HuH-7 (cell line): ENCODE data around the gene SAMD11.

Source experiments
- DNase-seq: peaks from one replicate; pipeline ENCODE4 v3.0.0; 2011; ENCODE audit warnings: low spot score

The SAMD11 gene

GRCh38 chr1:917466-918091, 6.1 kb upstream of the SAMD11 start:
- DNase-seq: no peak

DNA sequence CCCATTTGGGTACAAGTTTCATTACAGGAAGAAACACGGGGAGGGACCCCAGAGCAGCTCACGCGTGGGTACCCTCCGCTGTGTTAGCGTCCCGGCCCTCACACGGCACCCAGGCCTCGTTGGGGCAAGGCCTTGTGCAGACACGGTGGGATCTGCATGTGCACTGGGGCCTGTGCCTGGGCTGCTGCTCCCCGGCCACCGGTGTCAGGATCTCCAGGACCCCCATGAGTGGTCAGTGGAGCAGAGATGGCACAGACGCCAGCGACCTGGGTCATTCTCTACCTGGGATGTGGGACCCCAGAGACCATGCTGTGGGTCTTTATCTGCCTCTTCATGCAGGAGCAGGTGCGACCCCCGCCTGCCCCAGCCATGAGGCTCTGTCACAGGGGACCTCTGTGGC, 5.4 kb upstream of the SAMD11 start:
- no peak for DNase-seq

DNA sequence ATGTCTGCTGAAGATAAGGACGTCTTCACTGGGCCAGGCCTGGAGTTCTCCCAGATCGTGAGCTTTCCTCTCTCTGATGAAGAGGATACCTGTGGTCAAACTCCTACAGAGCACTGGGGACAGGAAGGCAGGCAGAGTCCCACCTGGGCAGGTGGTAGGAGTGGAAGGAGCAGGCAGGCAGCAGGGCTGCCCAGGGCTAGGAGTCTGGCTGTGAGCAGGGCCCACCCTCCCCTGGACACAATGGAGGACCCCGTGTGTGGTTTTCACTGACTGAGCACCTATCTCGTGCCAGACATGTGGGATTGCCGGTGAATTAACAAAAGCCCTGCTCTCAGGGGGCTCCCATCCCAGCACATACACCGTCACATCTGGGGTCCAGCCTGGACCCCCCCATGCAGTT, 4.9 kb upstream of the SAMD11 start:
- no peak for DNase-seq

DNA sequence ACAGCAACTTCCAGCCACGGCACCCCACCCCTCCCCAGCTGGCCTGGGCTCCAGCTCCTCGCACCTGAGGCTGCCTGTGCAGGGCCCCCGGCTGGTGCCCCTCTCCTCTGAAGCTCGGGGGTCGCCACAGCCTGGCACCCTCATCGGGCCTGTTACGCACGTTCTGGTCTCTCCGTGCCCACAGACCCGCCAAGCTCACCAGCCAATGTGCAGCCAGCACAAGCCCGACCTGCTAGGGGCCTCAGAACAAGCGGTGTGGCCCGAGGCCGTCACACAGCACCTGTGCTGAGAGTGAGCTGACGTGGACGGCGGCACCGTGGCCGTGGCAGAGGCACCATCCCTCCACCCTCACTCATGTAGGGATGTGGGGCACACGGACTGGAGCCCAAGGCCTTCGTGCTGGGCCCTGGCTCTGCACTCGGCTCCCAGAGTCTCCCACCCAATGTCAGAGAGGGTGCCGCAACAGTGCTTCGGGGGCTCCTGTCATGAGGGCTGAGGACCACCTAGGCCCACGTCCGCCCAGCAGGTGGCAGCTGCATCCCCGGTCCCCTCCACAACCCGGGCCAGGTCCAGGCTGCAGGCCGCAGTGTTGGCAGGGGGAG, 4.4 kb upstream of the SAMD11 start:
- no peak for DNase-seq

DNA sequence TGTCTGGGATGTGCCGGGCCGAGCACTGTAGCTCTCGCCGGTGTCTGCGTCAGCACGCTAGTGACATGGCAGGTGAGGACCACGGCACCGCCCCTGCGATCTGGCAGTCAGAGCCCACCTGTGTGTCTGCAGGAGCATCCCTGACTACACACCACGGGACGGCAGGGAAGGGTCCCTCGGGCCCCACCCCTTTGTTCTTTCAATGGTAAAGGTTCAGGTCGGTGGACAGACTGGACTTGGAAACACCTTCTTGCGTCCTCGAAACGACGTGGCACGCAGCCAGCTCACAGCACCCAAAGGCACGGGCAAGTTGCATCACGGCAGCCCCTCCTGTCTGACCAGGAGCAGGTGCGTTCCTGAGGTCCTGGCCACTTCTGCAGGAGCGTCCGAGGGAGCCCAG, 3.7 kb upstream of the SAMD11 start:
- DNase-seq: no peak

DNA sequence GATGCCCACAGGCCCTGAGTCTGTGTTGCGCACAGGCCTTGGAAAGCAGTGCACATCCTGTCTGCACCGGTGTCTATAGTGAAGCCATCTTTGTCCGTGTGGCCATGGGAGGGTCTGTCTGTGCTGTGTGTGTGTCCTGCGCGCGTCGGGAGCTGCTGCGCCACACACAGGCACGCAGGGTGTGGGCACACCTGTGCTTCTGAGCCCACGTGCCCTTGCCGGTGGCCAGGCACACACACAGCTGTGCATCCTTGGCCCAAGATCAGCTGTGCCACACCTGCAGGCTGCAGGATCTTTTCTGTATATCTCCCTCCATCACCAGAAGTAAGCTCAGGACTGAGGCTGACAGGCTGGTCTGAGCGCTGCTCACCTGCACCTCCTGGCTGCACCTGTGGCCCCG, 3.2 kb upstream of the SAMD11 start:
- DNase-seq: no peak

GRCh38 chr1:921011-921837, 2.5 kb upstream of the SAMD11 start:
- peak; percentile 96 for DNase-seq

GRCh38 chr1:923991-924655, 400 bp downstream of the SAMD11 start:
- DNase-seq: no peak

DNA sequence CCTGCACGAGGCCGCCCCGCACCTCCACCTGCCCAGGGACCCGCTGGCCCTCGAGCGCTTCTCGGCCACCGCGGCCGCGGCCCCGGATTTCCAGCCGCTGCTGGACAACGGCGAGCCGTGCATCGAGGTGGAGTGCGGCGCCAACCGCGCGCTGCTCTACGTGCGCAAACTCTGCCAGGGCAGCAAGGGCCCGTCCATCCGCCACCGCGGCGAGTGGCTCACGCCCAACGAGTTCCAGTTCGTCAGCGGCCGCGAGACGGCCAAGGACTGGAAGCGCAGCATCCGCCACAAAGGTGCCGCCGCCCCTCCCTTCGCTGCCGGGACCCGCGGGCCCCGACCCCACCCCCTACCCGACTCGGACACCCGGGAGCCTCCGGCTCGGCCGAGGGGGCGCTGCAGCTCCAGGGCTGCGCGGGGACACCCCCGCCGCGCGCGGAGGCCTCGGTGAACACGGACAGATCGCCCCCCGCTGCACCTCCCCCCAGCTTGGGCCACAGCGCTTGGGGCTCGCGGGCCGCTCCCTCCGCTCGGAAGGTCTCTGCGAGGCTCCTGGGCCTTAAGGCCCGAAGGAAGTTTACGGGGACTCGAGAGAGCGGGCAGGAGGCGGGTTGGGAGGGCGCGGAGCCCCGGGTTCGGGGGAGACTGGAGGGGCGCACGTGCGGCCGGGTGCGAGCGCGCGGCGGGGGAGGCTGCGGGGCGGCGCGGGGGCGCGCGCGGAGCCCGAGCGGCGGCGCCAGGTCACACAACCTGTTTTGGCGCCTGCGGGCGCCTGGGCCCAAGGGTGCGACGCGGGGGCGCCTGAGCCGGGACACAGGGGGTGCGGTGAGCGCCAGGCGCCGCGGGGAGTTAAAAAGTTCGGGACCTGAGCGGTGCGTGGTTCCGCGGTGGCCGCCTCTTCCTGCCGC, 1.2 kb downstream of the SAMD11 start:
- no peak for DNase-seq

GRCh38 chr1:925561-926421, 2.1 kb downstream of the SAMD11 start:
- DNase-seq: peak; percentile 89

- no peak for DNase-seq
Observed at GRCh38 chr1:927234-927633, 3.5 kb downstream of the SAMD11 start.

DNA sequence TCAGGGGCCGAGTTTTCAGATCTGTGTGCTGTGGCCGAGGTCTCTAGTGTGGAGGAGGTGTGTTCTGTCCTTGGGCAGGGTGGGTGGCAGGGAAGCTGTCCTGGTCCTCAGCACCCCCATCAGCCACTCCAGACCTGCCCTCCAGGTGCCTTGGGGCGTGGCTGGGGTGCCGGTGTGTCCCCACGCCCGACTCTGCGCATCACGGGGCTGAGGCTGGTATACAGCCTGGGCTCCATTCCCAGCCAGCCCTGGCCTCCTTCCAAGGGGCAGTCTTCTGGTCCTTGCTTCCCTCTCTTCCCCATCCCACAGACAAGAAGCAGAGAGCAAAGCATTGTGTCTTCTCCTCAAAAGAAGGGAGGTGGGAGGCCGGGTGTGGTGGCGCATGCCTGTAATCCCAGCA, 4.0 kb downstream of the SAMD11 start:
- no peak for DNase-seq

- no peak for DNase-seq
Observed at GRCh38 chr1:928825-929661, 5.3 kb downstream of the SAMD11 start.

DNA sequence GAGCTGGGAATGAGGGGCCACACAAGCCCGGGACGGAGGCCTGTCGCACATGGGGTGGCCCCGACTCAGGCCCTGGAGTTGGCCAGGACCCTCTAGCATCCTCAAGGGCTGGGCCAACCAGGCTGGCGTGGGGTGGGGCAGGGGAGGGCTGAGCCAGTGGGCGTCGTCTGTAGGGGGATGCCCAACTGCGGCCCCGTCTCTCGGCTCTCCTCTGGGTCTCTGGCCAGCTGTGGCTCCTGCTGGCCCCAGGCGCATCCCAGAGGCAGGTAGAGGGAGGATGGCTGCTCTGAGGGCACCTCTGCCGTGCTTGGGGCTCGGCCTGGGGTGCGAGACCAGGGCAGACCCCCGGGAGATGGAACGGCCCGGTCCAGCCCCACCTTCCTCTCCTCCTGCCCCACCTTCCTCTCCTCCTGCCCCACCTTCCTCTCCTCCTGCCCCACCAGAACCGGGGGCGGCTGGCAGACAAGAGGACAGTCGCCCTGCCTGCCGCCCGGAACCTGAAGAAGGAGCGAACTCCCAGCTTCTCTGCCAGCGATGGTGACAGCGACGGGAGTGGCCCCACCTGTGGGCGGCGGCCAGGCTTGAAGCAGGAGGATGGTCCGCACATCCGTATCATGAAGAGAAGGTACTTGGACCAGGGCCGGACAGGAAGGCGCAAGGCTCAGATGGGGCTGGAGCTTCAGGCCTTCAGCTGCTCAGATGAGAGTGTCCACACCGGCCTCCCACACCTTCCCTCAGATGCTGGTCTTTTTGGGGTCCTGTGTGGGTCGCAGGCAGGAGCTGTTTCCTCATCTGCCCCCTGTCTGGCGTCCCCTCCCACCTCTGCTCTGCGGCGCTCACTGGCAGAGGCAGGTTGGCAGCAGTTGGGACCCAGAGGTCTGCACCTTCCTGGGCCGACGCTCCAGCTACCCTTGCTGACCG, 6.2 kb downstream of the SAMD11 start:
- no peak for DNase-seq

- no peak for DNase-seq
Observed at GRCh38 chr1:930633-931138, 7.0 kb downstream of the SAMD11 start.

DNA sequence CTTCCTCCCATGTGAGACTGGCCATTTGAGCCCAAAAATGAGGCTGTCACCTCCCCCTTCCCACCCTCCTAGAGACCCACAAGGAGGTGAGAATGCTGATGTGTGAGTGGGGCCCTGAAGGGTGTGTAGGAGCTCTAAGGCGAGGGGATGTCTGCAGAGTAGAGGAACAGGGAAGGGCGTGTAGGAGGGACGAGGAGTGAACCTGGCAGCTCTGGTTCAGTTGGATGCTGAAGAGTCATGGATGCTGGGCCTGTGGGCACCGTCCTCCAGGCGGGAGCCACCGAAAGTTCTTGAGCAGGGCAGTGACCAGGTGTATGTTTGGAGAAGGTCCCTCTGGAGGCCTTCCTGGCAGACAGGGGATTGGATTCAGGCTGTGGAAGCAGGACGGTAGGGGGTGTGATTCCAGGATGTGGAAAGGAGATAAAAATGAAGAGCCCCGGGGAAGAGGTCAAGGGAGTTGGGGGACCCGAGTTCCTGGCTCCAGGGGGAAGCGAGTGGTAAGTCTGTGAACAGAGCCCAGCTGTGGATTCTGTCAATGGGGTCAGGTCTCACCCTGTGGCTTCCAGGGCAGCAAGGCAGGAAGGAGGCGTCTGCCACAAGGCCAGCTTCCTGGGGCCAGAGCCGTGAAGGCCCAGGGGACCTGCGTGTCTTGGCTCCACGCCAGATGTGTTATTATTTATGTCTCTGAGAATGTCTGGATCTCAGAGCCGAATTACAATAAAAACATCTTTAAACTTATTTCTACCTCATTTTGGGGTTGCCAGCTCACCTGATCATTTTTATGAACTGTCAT, 7.9 kb downstream of the SAMD11 start:
- no peak for DNase-seq

DNA sequence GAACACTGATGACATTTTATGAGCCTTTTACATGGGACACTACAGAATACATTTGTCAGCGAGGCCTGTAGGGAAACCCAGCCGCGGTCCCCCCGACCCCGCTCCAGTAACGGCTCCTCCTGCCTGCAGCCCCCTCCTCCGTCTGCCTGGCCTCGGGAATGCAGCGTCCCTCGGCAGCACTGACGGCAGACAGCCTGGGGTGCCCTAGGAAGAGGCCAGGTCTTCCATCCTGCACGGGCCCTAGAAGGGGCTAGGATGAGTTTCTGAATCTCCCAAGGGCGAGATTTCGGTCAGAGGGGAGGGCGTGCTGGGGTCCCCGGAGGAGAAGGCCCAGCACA, 8.4 kb downstream of the SAMD11 start:
- no peak for DNase-seq
